ENCODE measurements around the gene LYL1.

LYL1 gene

DNA sequence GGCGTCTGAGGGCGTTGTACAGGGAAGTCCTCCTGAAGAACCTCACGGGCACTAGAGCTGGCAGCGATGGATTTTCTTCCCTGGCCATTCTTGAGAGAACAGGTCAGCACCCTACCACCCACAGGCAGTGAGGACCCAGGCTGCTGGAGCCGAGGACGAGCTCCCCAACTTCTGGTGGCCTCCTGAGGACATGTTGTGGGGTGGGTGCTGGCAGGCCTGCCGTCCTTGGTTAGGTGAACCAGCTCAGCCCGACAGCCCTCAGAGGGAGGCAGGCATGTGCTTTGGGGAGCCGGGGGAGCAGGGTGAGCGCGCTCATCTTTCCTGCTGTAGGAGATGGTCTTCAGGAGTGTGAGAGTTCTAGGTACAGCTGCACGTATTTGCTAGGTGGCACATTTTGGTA is 15.4 kb downstream of the LYL1 start:
- in situ Hi-C loops (cut with MboI; ENCODE audit: low sequenced_read_pairs, unreplicated experiment) = no loop called here
- TF ChIP-seq, protein P1, sequence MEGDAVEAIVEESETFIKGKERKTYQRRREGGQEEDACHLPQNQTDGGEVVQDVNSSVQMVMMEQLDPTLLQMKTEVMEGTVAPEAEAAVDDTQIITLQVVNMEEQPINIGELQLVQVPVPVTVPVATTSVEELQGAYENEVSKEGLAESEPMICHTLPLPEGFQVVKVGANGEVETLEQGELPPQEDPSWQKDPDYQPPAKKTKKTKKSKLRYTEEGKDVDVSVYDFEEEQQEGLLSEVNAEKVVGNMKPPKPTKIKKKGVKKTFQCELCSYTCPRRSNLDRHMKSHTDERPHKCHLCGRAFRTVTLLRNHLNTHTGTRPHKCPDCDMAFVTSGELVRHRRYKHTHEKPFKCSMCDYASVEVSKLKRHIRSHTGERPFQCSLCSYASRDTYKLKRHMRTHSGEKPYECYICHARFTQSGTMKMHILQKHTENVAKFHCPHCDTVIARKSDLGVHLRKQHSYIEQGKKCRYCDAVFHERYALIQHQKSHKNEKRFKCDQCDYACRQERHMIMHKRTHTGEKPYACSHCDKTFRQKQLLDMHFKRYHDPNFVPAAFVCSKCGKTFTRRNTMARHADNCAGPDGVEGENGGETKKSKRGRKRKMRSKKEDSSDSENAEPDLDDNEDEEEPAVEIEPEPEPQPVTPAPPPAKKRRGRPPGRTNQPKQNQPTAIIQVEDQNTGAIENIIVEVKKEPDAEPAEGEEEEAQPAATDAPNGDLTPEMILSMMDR (IDR thresholded peaks at IDR 0.05; ENCODE audit: borderline replicate concordance, control extremely low read depth, extremely low read depth, insufficient read depth, missing control alignments) = no peak
- no peak for DNase-seq (ENCODE audit: low spot score)

DNA sequence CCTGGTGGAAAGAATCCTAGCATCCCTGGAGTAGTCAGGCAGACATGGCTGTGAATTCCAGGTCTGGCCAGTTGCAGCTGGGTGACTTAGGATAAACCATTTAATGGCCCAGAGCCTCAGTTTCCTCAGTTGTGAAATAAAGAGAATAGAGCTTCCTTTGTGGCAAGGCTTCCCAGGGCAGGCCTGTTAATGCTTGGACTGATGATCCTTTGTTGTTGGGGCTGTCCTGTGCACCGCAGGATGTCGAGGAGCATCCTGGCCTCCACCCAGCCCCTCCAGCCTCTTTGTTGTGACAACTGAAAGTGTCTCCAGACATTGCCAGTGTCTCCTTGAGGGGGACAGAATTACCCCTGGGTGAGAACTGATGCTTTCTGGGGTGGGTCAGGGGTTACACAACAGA is 16.3 kb downstream of the LYL1 start:
- DNase-seq (ENCODE audit: low spot score) = no peak
- TF ChIP-seq, protein P1 (IDR thresholded peaks at IDR 0.05; ENCODE audit: borderline replicate concordance, control extremely low read depth, extremely low read depth, insufficient read depth, missing control alignments) = no peak
- in situ Hi-C loops (cut with MboI; ENCODE audit: low sequenced_read_pairs, unreplicated experiment) = no loop called here

GRCh38 chr19:13085666-13086065 is 17.0 kb downstream of the LYL1 start:
- no peak for DNase-seq (ENCODE audit: low spot score)
- TF ChIP-seq, protein P1 (IDR thresholded peaks at IDR 0.05; ENCODE audit: borderline replicate concordance, control extremely low read depth, extremely low read depth, insufficient read depth, missing control alignments) = no peak
- in situ Hi-C loops (cut with MboI; ENCODE audit: low sequenced_read_pairs, unreplicated experiment) = no loop called here

DNA sequence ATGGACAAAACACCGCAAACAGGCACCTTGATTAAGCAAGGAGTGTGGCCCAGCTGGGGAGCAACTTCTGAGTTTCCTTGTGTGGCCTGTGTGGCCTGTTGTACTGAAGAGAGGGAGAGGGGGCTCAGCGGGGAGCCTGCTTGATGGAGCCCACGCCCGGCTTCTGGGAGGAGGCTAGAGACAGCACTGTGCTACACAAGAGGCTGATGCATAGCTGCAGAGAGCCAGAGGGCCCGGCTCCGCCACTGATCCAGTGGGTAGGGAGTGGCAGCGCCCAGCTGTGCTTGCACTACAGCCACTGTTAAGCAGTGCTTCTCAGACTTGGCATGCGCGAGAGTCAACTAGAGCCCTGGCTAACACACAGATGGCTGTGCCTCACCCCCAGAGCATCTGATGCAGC is 19.0 kb downstream of the LYL1 start:
- DNase-seq (ENCODE audit: low spot score) = no peak
- in situ Hi-C loops (cut with MboI; ENCODE audit: low sequenced_read_pairs, unreplicated experiment) = no loop called here
- TF ChIP-seq, protein P1 (IDR thresholded peaks at IDR 0.05; ENCODE audit: borderline replicate concordance, control extremely low read depth, extremely low read depth, insufficient read depth, missing control alignments) = no peak

- TF ChIP-seq, protein P1 (IDR thresholded peaks at IDR 0.05; ENCODE audit: borderline replicate concordance, control extremely low read depth, extremely low read depth, insufficient read depth, missing control alignments) = no peak
- no peak for DNase-seq (ENCODE audit: low spot score)
- in situ Hi-C loops (cut with MboI; ENCODE audit: low sequenced_read_pairs, unreplicated experiment) = no loop called here
These were observed 19.7 kb downstream of the LYL1 start for GRCh38 chr19:13083008-13083404.

- no peak for DNase-seq (ENCODE audit: low spot score)
- TF ChIP-seq, protein P1 (IDR thresholded peaks at IDR 0.05; ENCODE audit: borderline replicate concordance, control extremely low read depth, extremely low read depth, insufficient read depth, missing control alignments) = no peak
- in situ Hi-C loops (cut with MboI; ENCODE audit: low sequenced_read_pairs, unreplicated experiment) = no loop called here
These were observed 20.3 kb downstream of the LYL1 start for GRCh38 chr19:13082192-13083007.
